H1 (cell line): ENCODE data around the gene DGKK. TPM values are rescaled to one million over a fixed set of nuclear protein-coding genes. Genes with fewer than 3 reads are reported as not detected.

Experiments
- CTCF ChIA-PET: fragments of 300-600 bp; sonication (Branson Sonifier 250); formaldehyde crosslinking; loops from one replicate; lab custom pipeline; 2021; ENCODE audit not compliant: partially characterized antibody; lab: Charles Lee
- POLR2A ChIA-PET: fragments of 300-600 bp; sonication (Branson Sonifier 250); formaldehyde crosslinking; loops from one replicate; lab custom pipeline; 2021; ENCODE audit warnings: inconsistent platforms; ENCODE audit not compliant: partially characterized antibody; lab: Charles Lee
- DNase-seq, 2 experiments: peaks; one replicate each; pipeline versions ENCODE4 v3.0.0 to v3.0.0-alpha.2; 2010 to 2022; ENCODE audit warnings: low spot score in 2 of 2, low read depth in 1 of 2, mixed read lengths in 1 of 2
- FAIRE-seq: peaks from 2 replicates; lab custom pipeline; 2011; peaks lifted over from hg19 to GRCh38; lab: Jason Lieb, UNC
- H2AFZ ChIP-seq: 2 replicates; pipeline ENCODE4 v1.8.1; 2012; ENCODE audit warnings: low read length, inconsistent platforms
- H2AK5ac ChIP-seq: 2 replicates; pipeline ENCODE4 v1.6.1; 2013; ENCODE audit warnings: low read depth, low read length
- H2BK120ac ChIP-seq: replicated peaks from 2 replicates; pipeline ENCODE3; 2013; ENCODE audit warnings: low read depth, low read length, inconsistent platforms
- H2BK12ac ChIP-seq: 2 replicates; pipeline ENCODE4 v1.6.1; 2013; ENCODE audit warnings: low read depth, low read length
- H2BK15ac ChIP-seq: 2 replicates; pipeline ENCODE4 v1.6.1; 2013; ENCODE audit warnings: low read length
- H2BK20ac ChIP-seq: 2 replicates; pipeline ENCODE4 v1.6.1; 2013; ENCODE audit warnings: low read length
- H2BK5ac ChIP-seq: 2 replicates; pipeline ENCODE4 v1.6.1; 2013; ENCODE audit warnings: low read depth, low read length
- H3K14ac ChIP-seq: 2 replicates; pipeline ENCODE4 v1.6.1; 2013; ENCODE audit warnings: inconsistent platforms; ENCODE audit not compliant: insufficient read length
- H3K18ac ChIP-seq: 2 replicates; pipeline ENCODE4 v1.6.1; 2013; ENCODE audit warnings: low read length; ENCODE audit errors: extremely low read depth
- H3K23ac ChIP-seq: 2 replicates; pipeline ENCODE4 v1.6.1; 2013; ENCODE audit warnings: inconsistent platforms; ENCODE audit not compliant: insufficient read length
- H3K23me2 ChIP-seq: 2 replicates; pipeline ENCODE4 v1.6.1; 2013; ENCODE audit warnings: low read depth, low read length
- H3K27ac ChIP-seq: 2 replicates; pipeline ENCODE4 v1.6.1; 2011; ENCODE audit warnings: low read depth, low read length, inconsistent platforms
- H3K27me3 ChIP-seq, 4 experiments: replicated peaks in 1 of 4; 1 replicate in 1 of 4; 2 replicates in 3 of 4; pipeline versions ENCODE4 v1.6.1 to v1.8.1; 2011 to 2013; ENCODE audit warnings: low read length in 3 of 4, mild to moderate bottlenecking in 3 of 4, inconsistent platforms in 2 of 4, mixed read lengths in 2 of 4, moderate library complexity in 1 of 4; ENCODE audit not compliant: control insufficient read depth in 3 of 4, insufficient read depth in 3 of 4; ENCODE audit errors: extremely low read depth in 1 of 4
- H3K36me3 ChIP-seq, 4 experiments: 2 replicates each; pipeline versions ENCODE4 v1.6.1 to v1.8.1; 2011 to 2013; ENCODE audit warnings: mild to moderate bottlenecking in 4 of 4, low read length in 3 of 4, moderate library complexity in 2 of 4, control low read depth in 1 of 4, inconsistent platforms in 1 of 4; ENCODE audit not compliant: insufficient read depth in 4 of 4, control insufficient read depth in 2 of 4
- H3K4ac ChIP-seq: replicated peaks from 2 replicates; pipeline ENCODE3; 2013; ENCODE audit warnings: low read length, low read depth, mixed read lengths, inconsistent platforms; ENCODE audit not compliant: insufficient read length
- H3K4me1 ChIP-seq, 4 experiments: replicated peaks in 1 of 4; 1 replicate in 1 of 4; 2 replicates in 3 of 4; pipeline versions ENCODE4 v1.6.1 to v1.8.1; 2011 to 2013; ENCODE audit warnings: low read length in 3 of 4, inconsistent platforms in 2 of 4, mixed read lengths in 1 of 4; ENCODE audit not compliant: insufficient read depth in 4 of 4, control insufficient read depth in 3 of 4
- H3K4me2 ChIP-seq, 2 experiments: 2 replicates each; pipeline versions ENCODE4 v1.6.1 to v1.8.1; 2011 to 2013; ENCODE audit warnings: low read depth in 2 of 2, low read length in 2 of 2, control low read depth in 1 of 2, inconsistent platforms in 1 of 2, mild to moderate bottlenecking in 1 of 2; ENCODE audit not compliant: insufficient read depth in 1 of 2
- H3K4me3 ChIP-seq, 4 experiments: fragments of 200-600, 300-600 bp in 1 of 4; sonication (generic), shearing (Covaris generic), sonication (Bioruptor Twin) in 1 of 4; 2 replicates each; pipeline versions ENCODE4 v1.5.1 to v1.8.1; 2011 to 2016; ENCODE audit warnings: low read length in 4 of 4, low read depth in 3 of 4, control low read depth in 2 of 4, inconsistent platforms in 2 of 4, mild to moderate bottlenecking in 2 of 4, mixed read lengths in 1 of 4, moderate library complexity in 1 of 4; ENCODE audit not compliant: insufficient read depth in 2 of 4; ENCODE audit errors: extremely low read depth in 1 of 4
- H3K56ac ChIP-seq: replicated peaks from 2 replicates; pipeline ENCODE3; 2013; ENCODE audit warnings: low read depth, mild to moderate bottlenecking, mixed read lengths, low read length, inconsistent platforms; ENCODE audit not compliant: insufficient read length
- H3K79me1 ChIP-seq: 2 replicates; pipeline ENCODE4 v1.6.1; 2013; ENCODE audit warnings: low read depth, low read length, control low read depth
- H3K79me2 ChIP-seq, 2 experiments: 2 replicates each; pipeline versions ENCODE4 v1.6.1 to v1.8.1; 2012 to 2013; ENCODE audit warnings: low read length in 2 of 2, mild to moderate bottlenecking in 2 of 2, inconsistent platforms in 1 of 2; ENCODE audit not compliant: insufficient read depth in 2 of 2, control insufficient read depth in 1 of 2
- H3K9ac ChIP-seq, 4 experiments: replicated peaks in 1 of 4; 1 replicate in 1 of 4; 2 replicates in 3 of 4; pipeline versions ENCODE4 v1.6.1 to v1.8.1; 2011 to 2013; ENCODE audit warnings: low read depth in 3 of 4, low read length in 3 of 4, control low read depth in 2 of 4, mild to moderate bottlenecking in 2 of 4, moderate library complexity in 2 of 4, inconsistent platforms in 1 of 4; ENCODE audit errors: extremely low read depth in 1 of 4
- H3K9me3 ChIP-seq, 2 experiments: 2 replicates each; pipeline versions ENCODE4 v1.6.1 to v1.8.1; 2012 to 2013; ENCODE audit warnings: mild to moderate bottlenecking in 2 of 2, moderate library complexity in 2 of 2, control low read depth in 1 of 2, inconsistent platforms in 1 of 2, low read depth in 1 of 2, low read length in 1 of 2, mixed read lengths in 1 of 2; ENCODE audit not compliant: insufficient read depth in 2 of 2
- H4K20me1 ChIP-seq, 2 experiments: replicated peaks in 1 of 2; 2 replicates each; pipeline versions ENCODE3 to v1.8.1; 2011 to 2013; ENCODE audit warnings: inconsistent platforms in 2 of 2, low read length in 2 of 2, mild to moderate bottlenecking in 1 of 2; ENCODE audit not compliant: insufficient read depth in 2 of 2, control insufficient read depth in 1 of 2
- H4K5ac ChIP-seq: 2 replicates; pipeline ENCODE4 v1.6.1; 2013; ENCODE audit warnings: low read length, low read depth, mixed read lengths, inconsistent platforms; ENCODE audit not compliant: insufficient read length
- H4K8ac ChIP-seq: 2 replicates; pipeline ENCODE4 v1.8.0; 2013; ENCODE audit warnings: mild to moderate bottlenecking, moderate library complexity, low read length, inconsistent platforms; ENCODE audit not compliant: insufficient read depth; ENCODE audit errors: extremely low read depth
- H4K91ac ChIP-seq: replicated peaks from 2 replicates; pipeline ENCODE3; 2013; ENCODE audit warnings: low read length, mixed read lengths, inconsistent platforms; ENCODE audit not compliant: insufficient read length
- BCL11A ChIP-seq, 2 experiments: IDR thresholded peaks; one replicate each; pipeline ENCODE4 v1.6.1; 2011; ENCODE audit warnings: low read depth in 2 of 2, low read length in 2 of 2, mild to moderate bottlenecking in 2 of 2
- CBX5 ChIP-seq: fragments of 300-800, 300-1000 bp; sonication (generic); IDR thresholded peaks from 2 replicates; pipeline ENCODE4 v1.7.1; 2016; ENCODE audit warnings: antibody characterized with exemption, low read length, low read depth
- KDM1A ChIP-seq: fragments of 200-600, 300-600 bp; sonication (generic); IDR thresholded peaks from 2 replicates; pipeline ENCODE4 v1.7.1; 2016; ENCODE audit warnings: mild to moderate bottlenecking, low read length, borderline replicate concordance
- MAFK ChIP-seq: IDR thresholded peaks from 2 replicates; pipeline ENCODE4 v1.6.1; 2012; ENCODE audit warnings: low read depth, mild to moderate bottlenecking, improper control_type of control experiment, low read length
- NANOG ChIP-seq: IDR thresholded peaks from 2 replicates; pipeline ENCODE4 v1.6.1; 2011; ENCODE audit warnings: low read length, low read depth, mild to moderate bottlenecking, inconsistent platforms; ENCODE audit not compliant: insufficient read depth, poor library complexity, severe bottlenecking
- NRF1 ChIP-seq: IDR thresholded peaks from 2 replicates; pipeline ENCODE4 v1.6.1; 2011; ENCODE audit warnings: mild to moderate bottlenecking, low read depth, low read length, improper control_type of control experiment
- RFX5 ChIP-seq: IDR thresholded peaks from 2 replicates; pipeline ENCODE4 v1.6.1; 2011; ENCODE audit warnings: low read depth, low read length, improper control_type of control experiment, borderline replicate concordance
- SAP30 ChIP-seq: fragments of 300-600 bp; sonication (generic); IDR thresholded peaks from 2 replicates; pipeline ENCODE4 v1.7.1; 2012; ENCODE audit warnings: low read length, moderate library complexity, mild to moderate bottlenecking, inconsistent platforms; ENCODE audit not compliant: insufficient read depth, insufficient replicate concordance
- SP1 ChIP-seq: IDR thresholded peaks from 2 replicates; pipeline ENCODE4 v1.6.1; 2011; ENCODE audit warnings: low read depth, low read length
- WGBS, 2 experiments: shearing (Covaris generic) in 1 of 2; methylation state at CpG; one replicate each; pipeline versions ENCODE4 v1.1.6 to v1.1.7; 2013 to 2015; ENCODE audit warnings: low lambda C conversion rate in 2 of 2, mixed read lengths in 2 of 2, inconsistent platforms in 1 of 2, low coverage in 1 of 2, missing lambda C conversion rate in 1 of 2; ENCODE audit not compliant: insufficient replicate concordance in 2 of 2, insufficient coverage in 1 of 2, insufficient read length in 1 of 2; ENCODE audit errors: extremely low coverage in 1 of 2, missing lambda C conversion rate in 1 of 2; 5-methylcytosine and 5-hydroxymethylcytosine counted together
- polyA plus RNA-seq, 7 experiments: library from polyadenylated mRNA; depleted of rRNA in 3 of 7; stranded (reverse) in 5 of 7; unstranded in 2 of 7; fragments of >200 nt in 5 of 7; fragments of 200-250 nt in 2 of 7; gene quantifications; 1 replicate in 5 of 7; 2 replicates in 1 of 7; 4 replicates in 1 of 7; pipeline versions ENCODE4 v1.2.1 to v1.2.3, GENCODE V29; 2011 to 2013; ENCODE audit warnings: missing spikeins in 2 of 7, mixed read lengths in 2 of 7
- total RNA-seq: library from RNA; stranded (reverse); fragmentation: NEBNext Ultra II Directional; extraction: Animal tissue kit (Norgen Biotek cat#: 25700); gene quantifications from 2 replicates; pipeline ENCODE4 v1.2.1, GENCODE V29; 2021
- TF ChIP-seq, protein P1 (sequence below): IDR thresholded peaks from 2 replicates; pipeline ENCODE4 v1.6.1; 2012; ENCODE audit warnings: low read length, inconsistent platforms
- TF ChIP-seq, protein P2 (sequence below): IDR thresholded peaks from 2 replicates; pipeline ENCODE4 v1.6.1; 2012; ENCODE audit warnings: inconsistent platforms

The DGKK gene
- total and polyA plus RNA-seq, 2 of the 8 experiments (the other 6 are each of a cell fraction or from before 2014, with no cell fraction given), result 4.9 to 19.2 TPM

DNA sequence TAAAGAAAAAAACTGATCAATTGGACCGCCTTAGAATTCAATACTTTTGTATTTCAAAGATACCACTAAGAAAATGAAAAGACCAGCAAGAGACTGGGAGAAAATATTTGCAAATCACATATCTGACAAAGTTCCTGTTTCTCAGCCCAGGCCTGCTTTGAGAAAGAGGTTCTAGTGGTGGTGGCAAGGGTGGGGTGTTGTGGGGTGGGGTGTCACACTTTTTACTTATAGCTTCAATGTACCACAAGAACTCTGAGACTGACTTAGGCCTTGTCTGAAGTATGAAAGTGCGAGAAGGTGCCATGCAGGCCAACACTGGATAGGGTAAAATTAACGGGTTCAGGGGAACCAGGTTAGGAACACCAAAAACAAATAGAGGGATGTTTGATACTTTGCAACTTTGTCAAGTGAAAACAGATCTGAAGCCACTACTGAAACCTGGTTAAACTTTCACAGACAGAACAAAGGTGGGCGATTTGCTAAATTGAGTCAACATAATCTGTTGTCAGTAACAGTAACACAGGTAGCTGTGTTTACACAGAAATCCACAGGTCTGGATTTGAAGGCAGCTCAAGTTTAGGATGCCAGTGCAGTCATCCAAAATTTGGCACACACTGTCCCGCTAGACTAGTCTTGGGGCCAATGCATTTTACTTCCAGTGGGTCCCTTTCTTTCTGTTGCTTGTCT, 88.8 kb downstream of the DGKK start:
- H2BK20ac ChIP-seq, result no peak overlapping the region
- no peak overlapping the region for H2BK5ac ChIP-seq
- DNase-seq (no peak), FAIRE-seq (no peak)
- no peak overlapping the region for H3K4me3 ChIP-seq
- POLR2A ChIA-PET, result no interaction called here
- no peak overlapping the region for H3K4ac ChIP-seq
- no peaks in the 10 kb centered on the region for H3K79me2 ChIP-seq
- H3K9me3 ChIP-seq, result no peaks in the 10 kb centered on the region
- H2BK12ac ChIP-seq, result no peak overlapping the region
- H3K27ac ChIP-seq, result no peak overlapping the region
- H3K4me2 ChIP-seq, result no peak overlapping the region
- no peak overlapping the region for H3K56ac ChIP-seq
- no peak overlapping the region for H4K5ac ChIP-seq
- H3K9ac ChIP-seq, result no peak overlapping the region
- H3K23me2 ChIP-seq, result no peaks in the 10 kb centered on the region
- no peak overlapping the region for H4K91ac ChIP-seq
- no peak overlapping the region for H3K18ac ChIP-seq
- no peaks in the 10 kb centered on the region for H3K4me1 ChIP-seq
- H2BK120ac ChIP-seq, result no peak overlapping the region
- no peaks in the 10 kb centered on the region for H3K79me1 ChIP-seq
- H3K36me3 ChIP-seq, result peaks cover 0 to 24% (median 2%) of the 10 kb centered on the region in 4 experiments; a peak in 3 of 8 replicates
- H3K23ac ChIP-seq, result no peak overlapping the region
- H3K14ac ChIP-seq, result no peak overlapping the region
- no peaks in the 10 kb centered on the region for H3K27me3 ChIP-seq
- H2BK15ac ChIP-seq, result no peak overlapping the region
- CTCF ChIA-PET, result no interaction called here
- 93% methylated on average over 5 of the region's 5 CpGs; no CpG with 5 or more reads in 1 of the 2 experiments for WGBS, 2 experiments
- no peak overlapping the region for H2AFZ ChIP-seq
- H4K8ac ChIP-seq, result no peak overlapping the region
- H4K20me1 ChIP-seq, result no peaks in the 10 kb centered on the region
- no peak overlapping the region for H2AK5ac ChIP-seq
- no peak for TF ChIP-seq BCL11A (IDR thresholded peaks at IDR 0.05; ENCODE audit: low read depth in 2 of 2, low read length in 2 of 2)
- TF ChIP-seq CBX5, result no peak
- TF ChIP-seq SP1, result no peak
- no peak for TF ChIP-seq SAP30
- no peak for TF ChIP-seq MAFK
- TF ChIP-seq NANOG, result no peak
- TF ChIP-seq, protein P1, sequence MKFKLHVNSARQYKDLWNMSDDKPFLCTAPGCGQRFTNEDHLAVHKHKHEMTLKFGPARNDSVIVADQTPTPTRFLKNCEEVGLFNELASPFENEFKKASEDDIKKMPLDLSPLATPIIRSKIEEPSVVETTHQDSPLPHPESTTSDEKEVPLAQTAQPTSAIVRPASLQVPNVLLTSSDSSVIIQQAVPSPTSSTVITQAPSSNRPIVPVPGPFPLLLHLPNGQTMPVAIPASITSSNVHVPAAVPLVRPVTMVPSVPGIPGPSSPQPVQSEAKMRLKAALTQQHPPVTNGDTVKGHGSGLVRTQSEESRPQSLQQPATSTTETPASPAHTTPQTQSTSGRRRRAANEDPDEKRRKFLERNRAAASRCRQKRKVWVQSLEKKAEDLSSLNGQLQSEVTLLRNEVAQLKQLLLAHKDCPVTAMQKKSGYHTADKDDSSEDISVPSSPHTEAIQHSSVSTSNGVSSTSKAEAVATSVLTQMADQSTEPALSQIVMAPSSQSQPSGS, result no peak
- no peak for TF ChIP-seq KDM1A
- TF ChIP-seq RFX5, result no peak
- TF ChIP-seq, protein P2, sequence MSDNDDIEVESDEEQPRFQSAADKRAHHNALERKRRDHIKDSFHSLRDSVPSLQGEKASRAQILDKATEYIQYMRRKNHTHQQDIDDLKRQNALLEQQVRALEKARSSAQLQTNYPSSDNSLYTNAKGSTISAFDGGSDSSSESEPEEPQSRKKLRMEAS, result no peak
- no peak for TF ChIP-seq NRF1
